Hepatocyte (in vitro differentiated cells): ENCODE measurements around the gene CCL17.

ENCODE experiments used
- EZH2 ChIP-seq: fragments of 200-600 bp; sonication (generic); IDR thresholded peaks from 2 replicates; pipeline ENCODE4 v1.6.1; 2016; ENCODE audit warnings: antibody characterized with exemption, mild to moderate bottlenecking, borderline replicate concordance
- EZH2phosphoT487 ChIP-seq: fragments of 200-600 bp; sonication (generic); IDR thresholded peaks from one replicate; pipeline ENCODE4 v1.6.1; 2018; ENCODE audit warnings: antibody characterized with exemption, mild to moderate bottlenecking, low read depth, moderate library complexity; ENCODE audit not compliant: unreplicated experiment, severe bottlenecking
- TF ChIP-seq, protein P1 (sequence below): fragments of 200-600 bp; sonication (generic); IDR thresholded peaks from 2 replicates; pipeline ENCODE4 v1.5.1; 2016; ENCODE audit warnings: antibody characterized with exemption, mild to moderate bottlenecking; ENCODE audit not compliant: poor library complexity

DNA sequence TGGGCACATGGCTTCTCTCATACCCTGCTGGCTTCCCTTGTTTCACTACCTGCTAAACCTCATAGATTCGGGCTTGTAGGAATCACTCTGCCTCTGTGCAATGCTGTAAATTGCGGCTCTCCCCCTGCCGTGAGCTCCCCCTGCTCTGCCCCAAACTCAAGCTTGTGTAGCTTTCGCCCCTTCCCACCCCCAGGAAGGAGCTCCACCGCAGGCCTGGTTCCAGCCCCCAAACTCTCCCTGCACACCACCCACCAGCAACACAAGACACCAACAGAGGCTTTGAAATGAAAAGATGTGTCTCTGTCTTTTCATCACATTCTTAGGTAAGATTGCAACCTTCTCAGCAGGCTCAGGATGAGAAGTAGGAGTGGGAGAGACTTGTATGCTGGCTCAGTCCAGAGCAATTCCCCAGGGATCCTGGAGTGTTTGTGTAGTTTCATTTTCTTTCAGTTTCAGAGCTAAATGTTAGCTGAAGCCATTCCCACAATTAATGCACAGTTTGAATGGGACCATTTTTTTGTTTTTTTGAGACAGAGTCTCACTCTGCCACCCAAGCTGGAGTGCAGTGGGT, 18.1 kb upstream of the CCL17 start:
- TF ChIP-seq, protein P1, sequence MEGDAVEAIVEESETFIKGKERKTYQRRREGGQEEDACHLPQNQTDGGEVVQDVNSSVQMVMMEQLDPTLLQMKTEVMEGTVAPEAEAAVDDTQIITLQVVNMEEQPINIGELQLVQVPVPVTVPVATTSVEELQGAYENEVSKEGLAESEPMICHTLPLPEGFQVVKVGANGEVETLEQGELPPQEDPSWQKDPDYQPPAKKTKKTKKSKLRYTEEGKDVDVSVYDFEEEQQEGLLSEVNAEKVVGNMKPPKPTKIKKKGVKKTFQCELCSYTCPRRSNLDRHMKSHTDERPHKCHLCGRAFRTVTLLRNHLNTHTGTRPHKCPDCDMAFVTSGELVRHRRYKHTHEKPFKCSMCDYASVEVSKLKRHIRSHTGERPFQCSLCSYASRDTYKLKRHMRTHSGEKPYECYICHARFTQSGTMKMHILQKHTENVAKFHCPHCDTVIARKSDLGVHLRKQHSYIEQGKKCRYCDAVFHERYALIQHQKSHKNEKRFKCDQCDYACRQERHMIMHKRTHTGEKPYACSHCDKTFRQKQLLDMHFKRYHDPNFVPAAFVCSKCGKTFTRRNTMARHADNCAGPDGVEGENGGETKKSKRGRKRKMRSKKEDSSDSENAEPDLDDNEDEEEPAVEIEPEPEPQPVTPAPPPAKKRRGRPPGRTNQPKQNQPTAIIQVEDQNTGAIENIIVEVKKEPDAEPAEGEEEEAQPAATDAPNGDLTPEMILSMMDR, result no peak
- no peak for TF ChIP-seq EZH2
- TF ChIP-seq EZH2phosphoT487, result no peak
